ENCODE measurements around the gene MAP3K13. TPM values are rescaled to one million over a fixed set of nuclear protein-coding genes. Genes with fewer than 3 reads are reported as not detected.

MAP3K13 gene
- total and polyA plus RNA-seq, 10 donors, result 13.2 to 20.9 (median 16.3) TPM

DNA sequence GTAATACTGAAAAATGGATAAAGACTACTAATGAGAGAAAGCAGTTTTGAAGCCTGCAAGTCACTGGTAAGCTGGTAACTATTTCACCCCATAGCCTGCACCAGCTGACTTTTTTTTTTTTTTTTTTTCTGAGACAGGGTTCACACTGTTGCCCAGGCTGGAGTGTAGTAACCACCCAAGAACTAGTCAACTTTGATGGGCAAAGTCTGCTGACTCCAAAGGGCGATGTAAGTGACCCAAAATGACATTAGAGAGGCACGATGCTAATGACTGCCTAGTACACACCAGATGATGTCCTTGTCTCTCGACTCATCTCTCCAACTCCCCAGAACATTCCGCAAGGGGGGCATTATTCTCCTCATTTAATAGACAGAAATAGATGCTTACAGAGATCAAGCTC, 148.8 kb downstream of the MAP3K13 start:
- 87 to 95% (median 94%) methylated on average over 4 of the region's 4 CpGs for whole genome bisulfite sequencing, 5 donors
- no peak for TF ChIP-seq POLR2A (IDR thresholded peaks at IDR 0.05)
- no peak for TF ChIP-seq POLR2AphosphoS5 (IDR thresholded peaks at IDR 0.05)
- TF ChIP-seq, protein P1, sequence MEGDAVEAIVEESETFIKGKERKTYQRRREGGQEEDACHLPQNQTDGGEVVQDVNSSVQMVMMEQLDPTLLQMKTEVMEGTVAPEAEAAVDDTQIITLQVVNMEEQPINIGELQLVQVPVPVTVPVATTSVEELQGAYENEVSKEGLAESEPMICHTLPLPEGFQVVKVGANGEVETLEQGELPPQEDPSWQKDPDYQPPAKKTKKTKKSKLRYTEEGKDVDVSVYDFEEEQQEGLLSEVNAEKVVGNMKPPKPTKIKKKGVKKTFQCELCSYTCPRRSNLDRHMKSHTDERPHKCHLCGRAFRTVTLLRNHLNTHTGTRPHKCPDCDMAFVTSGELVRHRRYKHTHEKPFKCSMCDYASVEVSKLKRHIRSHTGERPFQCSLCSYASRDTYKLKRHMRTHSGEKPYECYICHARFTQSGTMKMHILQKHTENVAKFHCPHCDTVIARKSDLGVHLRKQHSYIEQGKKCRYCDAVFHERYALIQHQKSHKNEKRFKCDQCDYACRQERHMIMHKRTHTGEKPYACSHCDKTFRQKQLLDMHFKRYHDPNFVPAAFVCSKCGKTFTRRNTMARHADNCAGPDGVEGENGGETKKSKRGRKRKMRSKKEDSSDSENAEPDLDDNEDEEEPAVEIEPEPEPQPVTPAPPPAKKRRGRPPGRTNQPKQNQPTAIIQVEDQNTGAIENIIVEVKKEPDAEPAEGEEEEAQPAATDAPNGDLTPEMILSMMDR (IDR thresholded peaks at IDR 0.05 in 8 of 11, conservative IDR thresholded peaks at IDR 0.05 in 3 of 11), result no peak
- intact Hi-C loops (cut with DNase I; ENCODE audit: low total_unique reads), result no loop called here
- no peak overlapping the region for H3K27ac ChIP-seq
- no peak for DNase-seq
- no peaks in the 10 kb centered on the region for H3K36me3 ChIP-seq
- peaks cover 0 to 5% (median 0%) of the 10 kb centered on the region in 7 donors for H3K27me3 ChIP-seq (replicated peaks in 1 of 7)
- H3K9me3 ChIP-seq, result no peaks in the 10 kb centered on the region
- no peaks in the 10 kb centered on the region for H3K4me1 ChIP-seq
- H3K4me3 ChIP-seq, result no peak overlapping the region

DNA sequence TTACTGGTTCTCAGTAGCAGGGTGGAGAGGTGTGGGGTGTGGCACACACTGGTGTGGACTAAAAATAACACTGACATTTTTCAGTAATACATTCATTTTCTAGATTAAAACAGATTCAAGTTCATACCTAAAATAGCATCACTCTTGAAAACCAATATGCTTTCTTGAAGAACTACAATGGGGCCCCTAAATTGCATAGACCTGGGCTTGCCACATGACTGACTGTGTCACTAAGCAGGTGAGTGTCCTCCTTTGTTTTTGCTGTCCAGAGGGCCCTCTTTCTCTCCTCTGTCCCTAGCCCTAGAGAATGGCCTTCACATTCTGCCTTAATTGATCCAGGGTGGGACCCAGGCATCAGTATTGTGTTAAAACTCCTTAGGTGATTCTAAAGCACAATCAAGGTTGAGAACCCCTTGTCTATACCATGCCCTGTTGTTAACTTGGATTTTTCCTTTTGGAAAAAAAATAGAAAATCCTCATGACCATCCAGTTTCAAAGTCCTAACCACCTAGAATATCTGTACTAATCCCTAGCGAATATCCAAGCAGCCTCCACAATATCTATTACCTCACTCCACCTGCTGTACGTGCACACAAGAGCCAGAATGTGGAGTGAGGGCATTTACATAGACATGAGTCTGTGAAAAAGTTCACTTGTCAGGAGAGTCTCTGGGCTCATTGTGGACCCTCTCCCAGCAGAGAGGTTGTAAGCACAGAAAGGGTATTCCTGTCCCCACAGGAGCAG, 154.6 kb downstream of the MAP3K13 start:
- H3K36me3 ChIP-seq, result no peaks in the 10 kb centered on the region
- intact Hi-C loops (cut with DNase I; ENCODE audit: low total_unique reads), result no loop called here
- H3K27me3 ChIP-seq (replicated peaks in 1 of 7), result peaks cover 0 to 29% (median 0%) of the 10 kb centered on the region in 7 donors
- no peak for DNase-seq
- no peaks in the 10 kb centered on the region for H3K9me3 ChIP-seq
- TF ChIP-seq POLR2A (IDR thresholded peaks at IDR 0.05) (no peak), POLR2AphosphoS5 (IDR thresholded peaks at IDR 0.05) (no peak)
- TF ChIP-seq, protein P1 (IDR thresholded peaks at IDR 0.05 in 8 of 11, conservative IDR thresholded peaks at IDR 0.05 in 3 of 11), result no peak
- H3K4me3 ChIP-seq, result no peak overlapping the region
- no peak overlapping the region for H3K27ac ChIP-seq
- no peaks in the 10 kb centered on the region for H3K4me1 ChIP-seq
- 86 to 97% (median 92%) methylated on average over 2 of the region's 2 CpGs for WGBS, 5 donors

DNA sequence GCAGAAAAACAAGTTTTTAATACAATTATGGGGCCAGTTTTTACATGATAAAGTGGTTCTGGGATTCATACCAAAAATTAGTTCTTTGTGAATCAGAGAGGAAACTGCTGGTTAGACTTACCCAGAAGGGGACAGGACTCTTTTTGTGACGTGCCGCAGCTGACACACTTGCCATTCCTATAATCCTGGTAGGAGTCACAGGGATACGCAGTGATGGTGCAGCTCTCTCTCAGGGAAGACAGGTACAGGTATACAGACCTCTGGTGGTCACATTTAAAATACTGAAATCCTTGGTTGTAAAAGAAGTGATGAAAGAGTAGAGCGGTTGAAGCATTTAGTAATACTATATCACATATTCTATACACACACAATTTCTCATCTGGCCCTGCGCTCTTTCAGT, 156.1 kb downstream of the MAP3K13 start:
- Histone ChIP-seq H3K27ac (no peak overlapping the region), H3K36me3 (no peaks in the 10 kb centered on the region), H3K27me3 (replicated peaks in 1 of 7) (peaks cover 0 to 32% (median 0%) of the 10 kb centered on the region in 7 donors), H3K9me3 (no peaks in the 10 kb centered on the region), H3K4me1 (no peaks in the 10 kb centered on the region), H3K4me3 (no peak overlapping the region)
- intact Hi-C loops (cut with DNase I; ENCODE audit: low total_unique reads), result no loop called here
- TF ChIP-seq, protein P1 (IDR thresholded peaks at IDR 0.05 in 8 of 11, conservative IDR thresholded peaks at IDR 0.05 in 3 of 11), result no peak
- TF ChIP-seq POLR2AphosphoS5 (IDR thresholded peaks at IDR 0.05) (no peak), POLR2A (IDR thresholded peaks at IDR 0.05) (no peak)
- 83 to 88% (median 85%) methylated on average over 5 of the region's 5 CpGs for WGBS, 5 donors
- no peak for DNase-seq

DNA sequence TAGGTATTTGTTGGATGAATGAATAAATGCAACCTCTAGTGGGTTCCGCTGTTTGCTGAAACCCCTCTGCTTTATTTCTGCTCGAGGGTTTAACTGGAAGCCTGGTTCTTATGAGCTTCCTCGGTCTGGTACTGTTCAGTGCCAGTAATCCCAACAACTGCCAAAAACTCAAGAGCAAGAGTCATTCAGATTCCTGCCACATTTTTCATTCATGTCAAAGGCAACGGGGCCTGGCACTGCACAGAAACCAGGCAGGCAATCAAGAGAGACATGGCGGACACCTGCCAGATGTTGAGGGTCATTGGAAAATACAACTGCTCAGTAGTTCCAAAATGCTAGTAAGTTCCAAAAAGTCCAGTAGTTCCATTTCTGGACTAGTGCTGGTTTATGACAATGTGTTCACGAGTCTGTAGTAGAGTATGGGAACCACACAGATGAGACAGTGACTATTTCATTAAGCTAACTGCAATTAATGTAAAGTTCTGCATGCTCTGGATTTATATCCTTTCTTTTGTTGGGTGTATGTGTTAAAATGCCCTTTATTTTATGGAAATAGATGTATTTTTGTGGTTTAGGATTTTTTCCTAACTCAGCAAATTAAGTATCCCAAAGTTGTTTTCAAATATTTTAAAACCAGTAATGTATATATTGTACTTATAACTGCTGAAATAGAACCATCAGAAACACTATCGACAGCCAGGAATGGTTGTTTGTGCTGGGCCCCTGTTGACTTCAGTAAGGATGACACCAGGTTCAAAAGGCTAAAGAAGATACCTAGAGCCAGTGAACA, 158.6 kb downstream of the MAP3K13 start:
- H3K9me3 ChIP-seq, result no peaks in the 10 kb centered on the region
- no peaks in the 10 kb centered on the region for H3K4me1 ChIP-seq
- H3K27me3 ChIP-seq (replicated peaks in 1 of 7), result peaks cover 0 to 49% (median 0%) of the 10 kb centered on the region in 7 donors
- 79 to 89% (median 88%) methylated on average over 7 of the region's 7 CpGs for WGBS, 5 donors
- intact Hi-C loops (cut with DNase I; ENCODE audit: low total_unique reads), result no loop called here
- H3K36me3 ChIP-seq, result no peaks in the 10 kb centered on the region
- H3K27ac ChIP-seq, result no peak overlapping the region
- H3K4me3 ChIP-seq, result no peak overlapping the region
- no peak for DNase-seq
- TF ChIP-seq, protein P1 (IDR thresholded peaks at IDR 0.05 in 8 of 11, conservative IDR thresholded peaks at IDR 0.05 in 3 of 11), result no peak
- TF ChIP-seq POLR2AphosphoS5 (IDR thresholded peaks at IDR 0.05) (no peak), POLR2A (IDR thresholded peaks at IDR 0.05) (no peak)
